Measurements from ENCODE around the gene TMEM94.
"Not testable (repeated sequence)": the region's sequence is repeated elsewhere in the genome, so short reads cannot be mapped to it uniquely, and the experiment has no call there.

The TMEM94 gene

GRCh38 chr17:75517297-75517865 lies 60.9 kb downstream of the TMEM94 start:
- FAIRE-seq (no peak), DNase-seq (ENCODE audit: insufficient read length, low spot score) (no peak)
- TF ChIP-seq, protein P1, sequence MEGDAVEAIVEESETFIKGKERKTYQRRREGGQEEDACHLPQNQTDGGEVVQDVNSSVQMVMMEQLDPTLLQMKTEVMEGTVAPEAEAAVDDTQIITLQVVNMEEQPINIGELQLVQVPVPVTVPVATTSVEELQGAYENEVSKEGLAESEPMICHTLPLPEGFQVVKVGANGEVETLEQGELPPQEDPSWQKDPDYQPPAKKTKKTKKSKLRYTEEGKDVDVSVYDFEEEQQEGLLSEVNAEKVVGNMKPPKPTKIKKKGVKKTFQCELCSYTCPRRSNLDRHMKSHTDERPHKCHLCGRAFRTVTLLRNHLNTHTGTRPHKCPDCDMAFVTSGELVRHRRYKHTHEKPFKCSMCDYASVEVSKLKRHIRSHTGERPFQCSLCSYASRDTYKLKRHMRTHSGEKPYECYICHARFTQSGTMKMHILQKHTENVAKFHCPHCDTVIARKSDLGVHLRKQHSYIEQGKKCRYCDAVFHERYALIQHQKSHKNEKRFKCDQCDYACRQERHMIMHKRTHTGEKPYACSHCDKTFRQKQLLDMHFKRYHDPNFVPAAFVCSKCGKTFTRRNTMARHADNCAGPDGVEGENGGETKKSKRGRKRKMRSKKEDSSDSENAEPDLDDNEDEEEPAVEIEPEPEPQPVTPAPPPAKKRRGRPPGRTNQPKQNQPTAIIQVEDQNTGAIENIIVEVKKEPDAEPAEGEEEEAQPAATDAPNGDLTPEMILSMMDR (IDR thresholded peaks at IDR 0.05; ENCODE audit: insufficient read depth, missing control alignments): no peak

- FAIRE-seq: no peak
- DNase-seq (ENCODE audit: insufficient read length, low spot score): no peak
- TF ChIP-seq, protein P1 (IDR thresholded peaks at IDR 0.05; ENCODE audit: insufficient read depth, missing control alignments): no peak
Measured at GRCh38 chr17:75518201-75518600, 61.8 kb downstream of the TMEM94 start.

DNA sequence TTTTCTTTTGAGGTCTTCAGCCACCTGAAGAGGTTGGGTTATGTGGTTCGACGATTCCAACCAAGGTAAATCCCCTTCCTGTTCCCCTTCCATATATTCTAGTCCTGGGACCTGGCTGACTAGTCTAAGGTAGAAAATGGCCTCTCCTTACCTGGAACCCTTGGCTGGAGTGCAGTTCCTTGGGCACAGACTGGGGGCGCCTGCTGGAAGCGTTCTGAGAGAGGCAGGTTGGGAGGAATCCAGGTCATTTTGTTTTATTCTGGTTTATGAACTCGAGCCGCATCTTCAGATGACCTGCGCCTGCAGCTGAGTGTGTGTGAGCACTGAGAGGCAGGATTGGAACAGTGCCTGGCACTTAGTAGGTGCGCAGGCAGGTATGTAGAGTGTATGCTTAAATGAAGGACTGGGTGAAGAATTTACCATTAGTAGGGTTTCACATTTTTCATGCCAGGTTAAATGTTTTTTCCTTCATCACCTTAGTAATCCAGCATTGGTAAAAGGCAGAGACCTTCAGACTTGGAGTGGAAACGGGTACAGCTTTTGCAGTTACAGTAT lies 62.6 kb downstream of the TMEM94 start:
- TF ChIP-seq, protein P1 (IDR thresholded peaks at IDR 0.05; ENCODE audit: insufficient read depth, missing control alignments): no peak
- FAIRE-seq (no peak), DNase-seq (ENCODE audit: insufficient read length, low spot score) (no peak)

GRCh38 chr17:75520413-75520812 lies 64.0 kb downstream of the TMEM94 start:
- not testable (repeated sequence) for FAIRE-seq

DNA sequence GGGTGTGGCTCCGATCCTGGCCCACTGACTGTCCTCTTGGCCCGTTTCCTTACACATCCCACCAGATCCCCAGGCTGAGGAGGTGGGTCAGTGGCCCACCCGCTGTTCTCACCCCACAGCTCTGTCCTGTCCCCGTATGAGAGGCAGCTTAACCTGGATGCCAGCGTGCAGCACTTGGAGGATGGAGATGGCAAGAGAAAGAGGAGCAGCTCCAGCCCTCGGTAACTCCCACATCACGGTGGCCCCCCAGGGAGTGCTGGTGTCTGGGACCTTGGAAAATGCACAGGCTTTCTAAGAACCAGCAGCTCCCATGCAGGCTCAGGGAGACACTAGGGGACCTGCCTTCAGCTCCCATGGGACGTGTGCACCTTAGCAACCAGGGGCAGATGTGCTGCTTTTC lies 64.9 kb downstream of the TMEM94 start:
- TF ChIP-seq, protein P1 (IDR thresholded peaks at IDR 0.05; ENCODE audit: insufficient read depth, missing control alignments): no peak
- DNase-seq (ENCODE audit: insufficient read length, low spot score): no peak
- no peak for FAIRE-seq

More at GRCh38 chr17:75520413-75520812, 64.0 kb downstream of the TMEM94 start:
- DNase-seq (ENCODE audit: insufficient read length, low spot score): not testable (repeated sequence)

DNA sequence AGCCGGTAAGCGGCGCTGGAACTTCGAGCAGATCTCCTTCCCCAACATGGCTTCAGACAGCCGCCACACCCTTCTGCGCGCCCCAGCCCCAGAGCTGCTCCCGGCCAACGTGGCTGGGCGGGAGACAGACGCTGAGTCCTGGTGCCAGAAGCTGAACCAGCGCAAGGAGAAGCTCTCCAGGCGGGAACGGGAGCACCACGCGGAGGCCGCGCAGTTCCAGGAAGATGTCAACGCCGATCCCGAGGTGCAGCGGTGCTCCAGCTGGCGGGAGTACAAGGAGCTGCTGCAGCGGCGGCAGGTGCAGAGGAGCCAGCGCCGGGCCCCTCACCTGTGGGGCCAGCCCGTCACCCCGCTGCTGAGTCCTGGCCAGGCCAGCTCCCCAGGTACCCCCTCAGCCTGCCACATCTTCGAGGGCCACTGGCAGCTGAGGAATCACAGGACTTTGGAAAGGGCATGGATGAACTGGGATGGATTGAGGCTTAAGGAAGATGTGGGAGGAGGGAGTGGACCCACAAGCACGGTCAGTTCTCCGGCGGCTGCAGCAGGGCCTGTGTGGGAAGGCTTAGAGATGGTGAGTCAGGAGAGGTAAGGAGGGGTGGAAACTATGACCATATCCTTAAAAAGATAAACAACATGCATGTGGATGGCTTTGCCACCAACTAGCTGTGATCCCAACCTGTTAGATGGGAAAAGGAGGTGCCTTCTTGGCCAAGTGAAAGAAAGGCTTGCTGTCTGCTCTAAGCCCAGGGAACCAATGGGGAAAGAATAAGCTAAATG lies 65.7 kb downstream of the TMEM94 start:
- DNase-seq (ENCODE audit: insufficient read length, low spot score) (no peak), FAIRE-seq (no peak)
- TF ChIP-seq, protein P1 (IDR thresholded peaks at IDR 0.05; ENCODE audit: insufficient read depth, missing control alignments): no peak

DNA sequence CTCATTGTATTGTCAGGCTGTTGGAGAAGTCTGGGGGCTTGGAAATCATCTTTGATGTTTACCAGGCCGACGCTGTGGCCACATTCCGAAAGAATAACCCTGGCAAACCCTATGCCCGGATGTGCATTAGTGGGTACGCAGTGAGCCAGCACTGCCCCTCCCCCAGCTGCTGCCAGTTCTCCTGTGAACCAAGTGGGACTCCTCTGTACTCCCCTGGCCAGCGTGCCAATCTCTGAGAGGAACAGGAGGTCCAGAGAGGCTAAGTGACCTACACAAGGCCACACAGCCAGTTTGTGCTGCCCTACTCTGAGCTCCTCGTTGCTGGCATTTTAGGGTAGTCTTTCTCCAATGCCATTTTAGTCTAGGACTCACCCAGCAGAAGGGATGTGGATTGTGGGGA lies 67.2 kb downstream of the TMEM94 start:
- no peak for FAIRE-seq
- DNase-seq (ENCODE audit: insufficient read length, low spot score): no peak
- TF ChIP-seq, protein P1 (IDR thresholded peaks at IDR 0.05; ENCODE audit: insufficient read depth, missing control alignments): no peak

All from D721Med (cell line).